C4-2B (cell line): Measurements from ENCODE around the gene RIMS3.
"Not testable (repeated sequence)": the region's sequence is repeated elsewhere in the genome, so short reads cannot be mapped to it uniquely, and the experiment has no call there.

Experiments used
- ZFX ChIP-seq: fragments of 450-650 bp; IDR thresholded peaks from 2 replicates; pipeline ENCODE4 v1.6.1; 2017
- TF ChIP-seq, protein P1 (sequence below): fragments of 450-650 bp; conservative IDR thresholded peaks from 2 replicates; pipeline ENCODE4 v1.5.1; 2017; ENCODE audit warnings: mild to moderate bottlenecking

DNA sequence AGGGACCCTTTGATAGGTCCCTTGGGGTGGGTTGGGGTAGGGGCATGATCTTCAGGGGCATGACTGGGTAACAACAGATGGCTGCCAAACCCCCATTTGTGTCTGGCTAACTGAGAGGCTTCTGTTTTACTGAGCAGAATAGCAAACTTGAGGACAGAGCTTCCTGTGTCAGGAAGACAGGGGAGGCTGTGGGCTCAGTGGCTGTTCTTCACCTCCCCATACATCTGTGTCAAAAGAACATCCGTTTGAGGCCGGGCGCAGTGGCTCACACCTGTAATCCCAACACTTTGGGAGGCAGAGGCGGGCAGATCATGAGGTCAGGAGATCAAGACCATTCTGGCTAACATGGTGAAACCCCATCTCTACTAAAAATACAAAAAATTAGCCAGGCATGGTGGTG, 35.9 kb downstream of the RIMS3 start:
- TF ChIP-seq, protein P1, sequence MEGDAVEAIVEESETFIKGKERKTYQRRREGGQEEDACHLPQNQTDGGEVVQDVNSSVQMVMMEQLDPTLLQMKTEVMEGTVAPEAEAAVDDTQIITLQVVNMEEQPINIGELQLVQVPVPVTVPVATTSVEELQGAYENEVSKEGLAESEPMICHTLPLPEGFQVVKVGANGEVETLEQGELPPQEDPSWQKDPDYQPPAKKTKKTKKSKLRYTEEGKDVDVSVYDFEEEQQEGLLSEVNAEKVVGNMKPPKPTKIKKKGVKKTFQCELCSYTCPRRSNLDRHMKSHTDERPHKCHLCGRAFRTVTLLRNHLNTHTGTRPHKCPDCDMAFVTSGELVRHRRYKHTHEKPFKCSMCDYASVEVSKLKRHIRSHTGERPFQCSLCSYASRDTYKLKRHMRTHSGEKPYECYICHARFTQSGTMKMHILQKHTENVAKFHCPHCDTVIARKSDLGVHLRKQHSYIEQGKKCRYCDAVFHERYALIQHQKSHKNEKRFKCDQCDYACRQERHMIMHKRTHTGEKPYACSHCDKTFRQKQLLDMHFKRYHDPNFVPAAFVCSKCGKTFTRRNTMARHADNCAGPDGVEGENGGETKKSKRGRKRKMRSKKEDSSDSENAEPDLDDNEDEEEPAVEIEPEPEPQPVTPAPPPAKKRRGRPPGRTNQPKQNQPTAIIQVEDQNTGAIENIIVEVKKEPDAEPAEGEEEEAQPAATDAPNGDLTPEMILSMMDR: not testable (repeated sequence)
- TF ChIP-seq ZFX: not testable (repeated sequence)
